HG03159 (cell line): ENCODE data around the gene DISP2.

Source experiments
- ATAC-seq: cut with Tn5 transposase; IDR thresholded peaks from one replicate; pipeline ENCODE4 v1.9.1; 2021; ENCODE audit warnings: mild to moderate bottlenecking, moderate library complexity; ENCODE audit not compliant: unreplicated experiment

DISP2 gene

DNA sequence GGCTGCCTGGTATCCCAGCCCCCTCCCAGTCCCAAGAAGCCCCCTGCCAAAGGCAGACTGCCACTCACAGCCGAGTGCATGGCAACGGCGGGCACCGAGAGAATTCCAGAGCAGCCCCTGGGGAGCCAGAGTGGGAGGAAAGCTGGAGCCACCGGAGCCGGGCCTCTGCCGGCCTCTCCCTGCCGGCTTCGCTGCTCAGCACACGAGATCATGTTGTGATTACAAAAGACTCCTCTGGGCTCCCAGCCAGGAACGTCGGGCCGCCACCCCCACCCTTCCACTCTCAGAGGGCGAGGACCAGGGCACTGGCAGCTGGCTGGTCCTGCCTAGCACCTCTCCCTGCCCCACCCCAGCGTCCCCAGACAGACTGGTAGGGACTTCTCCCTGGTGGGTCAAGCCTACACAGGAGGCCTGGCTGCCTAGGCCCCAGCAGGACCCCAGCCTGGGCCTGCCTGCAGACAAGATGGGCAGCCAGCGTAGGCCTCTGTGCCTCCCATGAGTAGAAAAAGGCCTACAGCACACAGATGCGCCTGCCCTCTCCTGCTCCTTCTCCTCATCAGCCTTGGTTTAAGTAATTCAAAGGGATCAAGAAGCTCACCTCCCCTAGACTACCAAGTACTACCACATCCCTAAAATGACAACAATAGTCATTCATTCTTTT lies 17.1 kb upstream of the DISP2 start, which contains the start of gene CCDC9B:
TSS of gene CCDC9B (minus strand) at position 200 of the 661 bp plus-strand sequence. CDS start at position 80, 120 bp downstream.
- ATAC-seq = no peak

DNA sequence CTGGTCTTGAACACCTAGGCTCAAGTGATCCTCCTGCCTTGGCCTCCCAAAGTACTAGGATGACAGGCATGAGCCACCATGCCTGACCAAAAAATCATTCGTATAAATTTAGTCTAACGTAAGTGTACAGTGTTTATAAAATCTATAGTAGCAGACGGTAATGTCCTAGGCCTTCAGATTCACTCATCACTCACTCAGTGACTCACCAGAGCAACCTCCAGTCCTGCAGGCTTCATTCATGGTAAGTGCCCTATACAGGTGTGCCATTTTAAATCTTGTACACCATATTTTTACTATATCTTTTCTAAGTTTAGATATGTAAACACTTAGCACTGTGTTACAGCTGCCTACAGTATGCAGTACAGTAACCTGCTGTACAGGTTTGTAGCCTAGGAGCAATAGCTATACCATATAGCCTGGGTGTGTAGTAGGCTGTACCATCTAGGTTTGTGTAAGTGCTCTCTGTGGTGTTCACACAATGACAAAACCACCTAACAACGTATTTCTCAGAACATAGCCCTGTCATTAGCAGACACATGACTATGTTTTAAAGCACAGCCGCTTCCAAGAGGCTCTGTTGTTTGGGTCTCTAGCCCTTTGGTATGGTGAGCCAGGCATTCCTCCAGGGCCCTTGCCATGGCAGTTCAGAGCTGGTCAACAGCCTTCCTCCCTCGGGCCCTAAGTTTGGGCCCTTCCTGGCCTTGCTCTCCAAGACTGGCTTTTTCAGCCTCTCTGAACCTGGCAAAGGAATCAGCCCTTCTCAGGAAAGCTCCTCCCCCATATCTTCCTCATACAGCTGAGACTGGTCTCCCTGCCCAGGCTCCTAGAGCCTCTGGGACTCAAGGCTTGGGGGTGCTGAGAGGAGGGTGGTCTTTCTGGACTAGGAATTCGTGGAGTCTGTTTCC lies 15.4 kb upstream of the DISP2 start:
- ATAC-seq = no peak

DNA sequence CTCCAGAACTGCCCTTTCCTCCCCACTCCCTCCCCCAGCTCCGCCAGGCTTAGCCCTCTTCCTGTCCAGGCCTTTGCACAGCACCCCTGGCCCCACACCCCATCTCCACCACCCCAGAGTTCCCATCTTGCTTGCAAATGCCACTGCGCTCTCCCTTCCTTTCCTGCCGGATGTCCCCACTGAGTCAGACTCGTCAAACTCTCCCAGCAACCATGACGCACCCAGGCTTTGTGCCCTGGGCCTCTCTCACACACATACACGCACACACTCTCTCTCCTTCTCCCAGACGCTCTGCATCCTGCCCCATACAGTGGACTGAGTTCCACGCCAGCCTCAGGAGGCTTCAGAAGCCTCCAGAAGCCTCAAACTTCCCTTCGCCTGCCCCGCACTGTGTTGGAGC lies 14.5 kb upstream of the DISP2 start:
- no peak for ATAC-seq

DNA sequence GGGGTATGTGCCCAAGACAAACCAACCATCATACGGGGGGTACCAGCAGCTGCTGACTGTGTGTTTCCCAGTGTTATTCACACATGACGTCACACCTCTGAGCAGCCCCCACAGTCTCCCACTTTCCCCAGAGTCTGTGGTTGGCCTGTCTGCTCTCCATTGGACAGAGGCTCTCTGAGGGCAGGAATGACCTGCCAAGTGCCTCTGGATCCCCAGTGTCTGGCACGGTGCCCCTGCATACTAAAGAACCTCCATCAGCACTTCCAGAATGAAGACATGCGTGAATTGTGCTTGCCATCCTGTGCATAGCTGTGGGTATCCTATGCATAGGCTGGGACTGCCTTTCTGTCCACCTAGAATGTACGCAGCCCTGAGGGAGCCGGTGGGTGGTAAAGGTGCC lies 13.8 kb upstream of the DISP2 start:
- ATAC-seq = no peak

DNA sequence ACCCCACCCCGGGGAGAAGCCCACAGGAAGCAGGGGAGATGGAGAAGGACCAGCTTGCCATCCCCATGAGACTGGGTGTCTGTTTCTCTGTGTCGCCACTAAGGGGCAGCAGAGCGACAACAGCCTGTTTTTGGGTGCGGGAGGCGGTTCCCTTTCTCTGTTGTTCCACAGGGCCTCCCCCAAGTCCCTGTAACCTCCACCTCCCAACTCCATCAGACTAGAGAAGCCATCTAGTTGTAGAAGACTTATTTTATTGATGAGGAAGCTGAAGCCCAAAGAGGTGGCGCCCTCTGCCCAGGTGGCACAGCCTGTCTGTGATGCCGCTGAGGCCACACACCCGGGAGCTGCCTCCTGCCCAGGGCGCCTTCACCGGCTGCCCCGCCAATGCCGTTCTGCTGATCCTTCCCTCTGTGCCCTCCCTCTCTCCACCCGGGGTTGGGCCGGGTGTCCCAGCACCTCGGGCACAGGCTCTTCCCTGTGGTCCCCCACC lies 13.3 kb upstream of the DISP2 start:
- no peak for ATAC-seq

DNA sequence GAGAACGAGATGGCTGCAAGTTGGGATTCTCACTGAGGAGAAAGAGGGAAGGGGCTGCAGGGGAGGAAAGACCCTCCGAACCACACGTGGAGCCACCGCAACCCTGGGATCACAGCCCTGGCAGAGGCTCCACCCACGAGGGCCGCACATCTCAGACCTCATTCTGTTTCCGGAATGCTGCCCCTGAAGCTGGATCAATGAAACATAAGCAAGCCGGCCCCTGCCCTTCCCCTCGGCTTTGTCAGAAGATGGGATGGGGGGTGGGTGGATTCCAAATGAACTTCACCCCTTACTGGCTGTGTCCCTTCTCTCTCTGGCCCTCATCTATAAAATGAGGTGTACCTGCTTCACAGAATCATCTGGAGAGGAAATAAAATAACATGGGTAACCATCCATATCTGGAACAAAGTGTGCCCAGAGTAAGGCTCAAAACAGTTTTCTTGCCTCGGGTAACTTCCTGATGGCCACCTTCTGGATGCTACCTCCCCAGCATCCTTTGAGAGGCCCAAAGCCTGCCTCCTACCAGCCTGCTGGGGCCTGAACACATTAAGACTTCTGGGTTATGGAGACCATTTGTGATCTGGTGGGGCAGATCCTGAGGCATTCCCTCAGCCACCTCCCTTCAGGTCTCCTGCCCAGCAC lies 12.7 kb upstream of the DISP2 start:
- no peak for ATAC-seq

DNA sequence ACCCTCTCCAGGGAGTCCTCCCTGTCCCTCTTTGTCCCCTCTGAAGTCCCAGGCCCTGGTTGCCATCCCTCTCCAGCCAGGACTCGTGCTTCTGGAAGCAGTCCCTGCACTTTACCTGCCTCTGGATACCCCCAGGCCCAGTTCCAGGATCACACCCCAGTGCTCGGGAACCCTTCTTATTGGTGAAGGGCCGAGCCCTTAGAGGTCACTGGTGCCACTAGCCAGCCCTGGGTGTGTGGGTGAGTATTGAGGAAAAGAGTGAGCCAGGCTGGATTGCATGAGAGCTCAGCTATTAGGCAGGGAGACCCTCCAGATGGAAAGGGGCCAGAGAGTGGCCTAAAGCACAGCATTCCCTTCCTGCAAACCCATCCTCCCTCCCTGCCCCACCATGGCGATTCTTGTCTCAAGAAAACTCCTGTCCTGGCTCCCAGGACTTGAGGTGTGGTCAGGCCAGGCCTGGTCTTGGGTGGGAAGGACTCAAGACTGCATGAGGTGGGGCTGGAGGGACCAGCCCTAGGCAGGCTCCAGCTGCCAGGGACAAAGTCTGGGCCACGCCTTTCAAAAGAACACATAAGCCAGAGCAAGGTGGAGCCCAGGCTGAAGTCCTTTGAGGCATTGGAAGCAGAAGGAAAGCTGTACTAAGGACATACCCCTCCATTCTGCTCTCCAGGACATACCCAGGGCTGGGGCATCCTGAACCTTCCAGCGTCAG lies 12.0 kb upstream of the DISP2 start:
- no peak for ATAC-seq

DNA sequence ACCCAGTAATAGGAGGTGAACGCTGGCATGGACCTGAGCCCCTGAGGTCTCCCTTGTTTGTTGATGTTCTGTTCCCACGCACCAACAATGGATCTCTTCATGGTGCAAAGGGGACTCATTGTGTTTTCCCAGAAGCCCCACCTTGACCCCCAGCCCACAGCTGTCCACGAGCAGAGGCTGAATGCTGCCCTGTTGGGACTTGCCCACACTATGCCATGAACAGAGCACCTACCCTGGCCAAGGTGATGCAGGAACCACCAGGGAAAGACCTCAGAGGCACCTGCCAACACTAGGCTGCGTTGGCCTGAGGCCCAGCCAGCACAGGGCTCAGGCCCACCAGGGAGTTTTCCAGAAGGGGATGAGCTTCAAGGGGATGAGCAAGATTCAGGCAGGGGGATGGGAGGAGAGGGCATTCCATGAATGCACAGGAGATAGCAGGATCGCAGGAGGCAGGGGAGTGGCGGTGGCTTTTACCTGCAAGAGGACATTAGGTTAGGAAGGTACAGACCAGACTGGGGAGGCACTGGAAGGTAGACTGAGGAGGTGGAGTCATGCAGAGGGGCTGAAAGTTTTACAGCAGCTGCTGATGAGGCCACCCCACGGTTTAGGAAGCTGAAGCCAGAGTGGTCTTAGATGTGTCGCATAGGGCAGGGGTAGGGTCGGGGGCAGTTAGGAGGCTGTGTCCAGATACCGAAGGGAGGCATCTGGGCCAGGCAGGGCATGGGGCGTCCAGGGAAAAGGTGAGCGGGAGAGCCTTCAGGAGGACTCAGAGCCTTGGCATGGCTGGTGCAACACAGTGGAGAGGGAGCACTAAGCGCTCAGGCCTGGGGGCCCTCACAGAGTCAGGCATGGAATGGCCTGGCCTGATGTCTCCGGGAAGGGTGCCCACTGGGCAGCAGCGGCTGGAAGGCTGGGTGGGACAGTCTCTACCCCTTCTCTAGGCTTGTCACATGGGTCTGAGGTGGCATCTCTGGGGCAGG lies 11.2 kb upstream of the DISP2 start:
- ATAC-seq = no peak

DNA sequence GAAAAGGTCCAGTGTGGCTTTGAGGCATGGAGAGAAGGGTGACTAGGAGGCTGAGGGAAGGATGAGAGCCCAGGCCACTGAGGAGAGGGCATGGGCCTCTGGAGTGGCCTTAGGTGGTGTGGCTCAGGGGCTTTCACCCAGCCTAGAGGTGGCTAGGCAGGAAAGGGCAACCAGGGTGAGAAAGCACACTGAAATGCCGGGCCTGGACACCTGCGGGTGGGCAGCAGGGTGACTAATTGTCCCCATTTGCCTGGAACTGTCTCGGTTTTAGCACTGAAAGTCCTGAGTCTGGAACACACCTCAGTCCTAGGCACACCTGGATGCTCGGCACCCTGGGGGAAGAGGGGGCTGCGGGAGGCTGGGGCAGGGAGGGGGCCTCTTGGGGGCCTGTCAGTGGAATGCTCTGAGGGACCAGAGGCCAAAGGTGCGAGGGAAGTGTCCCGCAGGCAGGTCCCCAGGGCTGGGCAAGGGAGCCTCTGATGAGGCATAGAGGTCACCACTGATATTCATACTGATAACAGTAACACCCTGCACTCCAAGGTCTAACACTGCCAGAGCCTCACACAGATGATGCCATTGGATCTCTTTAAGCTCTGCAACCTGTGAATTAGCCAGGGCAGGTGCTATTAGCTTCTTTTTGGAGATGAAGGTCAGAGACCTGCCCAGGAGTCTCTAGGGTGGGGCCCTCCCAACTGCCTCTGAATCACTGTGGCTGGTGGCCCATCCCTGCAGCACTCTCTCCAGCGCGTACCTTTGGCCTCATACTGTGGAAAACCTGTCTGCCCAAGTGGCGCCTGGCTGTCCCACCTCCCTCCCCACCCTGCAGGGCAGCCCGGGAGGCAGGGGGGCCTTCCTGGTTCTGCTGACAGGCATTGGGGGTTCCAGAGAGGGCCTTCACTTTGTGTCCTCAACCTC lies 10.2 kb upstream of the DISP2 start:
- no peak for ATAC-seq

DNA sequence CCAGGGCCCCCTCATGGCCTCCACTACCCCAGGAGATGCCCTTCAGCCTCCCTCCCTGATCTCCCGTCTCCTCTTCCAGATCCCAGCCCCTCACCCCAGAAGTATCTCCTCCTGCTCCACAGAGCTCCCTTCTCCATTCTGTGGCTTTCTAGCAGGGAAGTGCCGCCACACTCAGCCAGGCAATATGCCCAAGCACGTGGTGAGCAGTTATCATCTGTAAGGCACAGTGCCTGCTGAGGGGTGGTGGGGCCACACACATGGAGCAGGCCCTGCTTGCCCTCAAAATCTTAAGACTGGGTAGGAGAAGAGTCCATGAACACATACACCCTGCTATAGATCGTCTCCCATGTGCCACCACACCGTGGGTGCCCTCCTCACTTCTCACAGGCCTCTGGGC lies 9.5 kb upstream of the DISP2 start:
- ATAC-seq = no peak

DNA sequence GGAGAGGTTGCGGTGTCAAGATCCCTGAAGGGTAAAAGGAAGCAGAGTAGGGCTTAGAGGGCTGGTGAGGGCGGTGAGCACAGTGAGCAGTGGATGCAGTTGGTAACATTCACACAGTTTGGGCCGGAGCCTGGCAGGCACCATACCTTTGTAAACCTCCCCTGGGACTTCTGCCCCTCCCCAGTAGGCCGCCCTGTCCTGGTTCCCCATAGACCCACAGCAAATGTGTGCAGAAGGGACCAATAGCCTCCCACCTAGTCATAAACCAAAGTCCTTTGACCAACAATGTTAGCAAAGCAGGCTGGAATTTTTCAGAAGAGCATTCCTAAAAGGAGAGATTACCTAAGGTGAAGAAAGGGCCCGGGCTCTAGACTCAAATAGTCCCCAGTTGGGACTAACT lies 8.9 kb upstream of the DISP2 start:
- ATAC-seq = no peak

DNA sequence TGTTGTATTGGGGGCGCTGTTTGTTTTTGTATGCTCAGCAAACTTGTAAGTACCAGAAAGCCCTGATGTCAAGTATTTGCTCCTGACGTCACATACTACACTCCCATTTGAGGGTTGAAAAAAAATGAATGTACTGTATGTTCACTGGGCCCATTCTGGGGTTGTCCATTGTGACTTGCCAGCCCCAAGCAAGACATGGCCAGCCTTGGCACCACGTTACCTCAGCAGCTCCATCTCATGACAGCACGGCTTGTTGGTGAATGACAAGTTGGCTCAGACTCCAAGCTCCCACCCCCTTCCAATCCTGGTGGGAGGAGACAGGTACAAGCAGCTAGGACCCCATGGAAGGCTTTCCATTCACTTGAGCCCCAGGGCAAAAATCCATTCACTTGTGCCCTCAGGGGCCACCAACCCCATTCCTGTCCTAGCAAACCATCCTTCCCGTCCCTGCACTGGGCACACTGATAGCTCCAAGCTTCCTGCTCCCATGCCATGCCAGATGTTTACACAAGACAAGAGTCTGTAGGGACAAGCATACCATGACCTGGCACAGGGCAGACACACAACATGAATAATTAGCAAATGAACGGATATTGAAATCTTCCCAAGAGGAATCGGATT lies 5.6 kb upstream of the DISP2 start:
- no peak for ATAC-seq

DNA sequence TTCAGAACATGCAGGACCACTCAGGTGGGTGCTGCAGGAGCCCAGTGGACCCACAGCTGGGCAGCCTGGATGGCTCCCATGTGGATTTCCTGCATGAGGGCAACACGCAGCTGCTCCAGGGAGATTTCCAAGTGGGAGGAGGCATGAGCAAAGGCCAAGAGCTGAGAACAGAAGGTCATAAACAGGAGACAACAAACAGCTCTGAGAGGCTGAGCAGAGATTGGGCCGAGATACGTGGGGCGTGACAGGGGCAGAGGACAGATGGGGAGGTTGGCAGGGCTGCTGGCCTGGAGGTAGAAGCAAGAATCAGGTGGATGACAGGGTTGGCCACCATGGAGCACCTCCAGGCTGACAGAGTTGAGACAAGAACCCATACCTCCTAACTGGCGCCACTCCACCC lies 4.3 kb upstream of the DISP2 start:
- no peak for ATAC-seq

DNA sequence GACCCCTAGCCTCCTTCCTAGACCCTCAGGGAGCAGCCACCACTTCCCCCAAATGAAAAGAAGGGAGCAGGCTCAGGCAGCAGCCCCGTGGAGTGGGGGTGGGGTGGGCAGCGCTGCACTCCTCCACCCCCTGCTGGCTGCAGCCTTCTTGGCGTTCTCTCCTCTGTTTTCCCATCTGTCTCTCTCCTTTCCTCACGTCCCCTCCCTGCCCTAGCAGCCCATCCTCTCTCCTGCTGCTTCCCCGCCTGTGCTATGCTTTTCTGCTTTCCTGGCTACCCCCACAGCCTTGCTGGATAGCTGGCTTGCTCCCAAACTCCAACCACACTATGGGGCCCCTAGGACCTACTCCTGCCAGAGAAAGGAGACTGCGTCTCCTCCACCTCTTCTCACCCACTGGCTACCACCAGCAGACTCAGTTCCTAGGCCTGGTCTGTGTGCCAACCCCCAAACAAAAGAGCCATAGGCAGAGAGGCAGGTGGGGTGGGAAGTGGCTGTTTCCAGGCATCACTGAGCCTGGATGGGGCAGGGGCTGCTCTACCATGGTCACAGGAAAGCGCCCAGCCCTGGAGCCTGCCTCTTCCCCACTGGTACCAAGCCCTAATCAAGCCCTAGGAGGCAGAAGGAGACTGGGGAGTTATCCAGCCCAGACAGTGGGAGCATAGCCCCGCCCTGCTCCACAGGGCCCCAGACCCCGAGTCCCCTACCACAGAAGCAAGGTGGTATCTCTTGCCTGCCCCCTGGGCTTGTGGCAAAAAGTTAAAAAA lies 3.4 kb upstream of the DISP2 start:
- ATAC-seq = no peak

DNA sequence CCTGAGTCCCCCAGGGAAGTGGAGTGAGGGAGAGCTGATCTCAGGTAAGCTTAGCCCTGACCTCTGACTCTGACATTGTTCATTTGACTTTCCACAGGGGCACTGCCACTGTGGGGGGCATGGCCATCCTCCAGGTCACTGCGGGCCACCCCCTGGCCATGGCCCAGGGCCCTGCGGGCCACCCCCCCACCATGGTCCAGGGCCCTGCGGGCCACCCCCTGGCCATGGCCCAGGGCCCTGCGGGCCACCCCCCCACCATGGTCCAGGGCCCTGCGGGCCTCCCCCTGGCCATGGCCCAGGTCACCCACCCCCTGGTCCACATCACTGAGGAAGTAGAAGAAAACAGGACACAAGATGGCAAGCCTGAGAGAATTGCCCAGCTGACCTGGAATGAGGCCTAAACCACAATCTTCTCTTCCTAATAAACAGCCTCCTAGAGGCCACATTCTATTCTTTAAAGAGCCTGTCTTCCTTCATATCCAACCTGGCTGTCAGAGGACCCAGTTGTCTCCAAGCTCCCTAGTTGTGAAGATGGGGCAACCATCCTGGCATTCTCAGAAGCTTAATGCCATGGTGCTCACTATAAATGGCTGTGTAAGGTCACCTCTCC lies 1.9 kb upstream of the DISP2 start:
- no peak for ATAC-seq

DNA sequence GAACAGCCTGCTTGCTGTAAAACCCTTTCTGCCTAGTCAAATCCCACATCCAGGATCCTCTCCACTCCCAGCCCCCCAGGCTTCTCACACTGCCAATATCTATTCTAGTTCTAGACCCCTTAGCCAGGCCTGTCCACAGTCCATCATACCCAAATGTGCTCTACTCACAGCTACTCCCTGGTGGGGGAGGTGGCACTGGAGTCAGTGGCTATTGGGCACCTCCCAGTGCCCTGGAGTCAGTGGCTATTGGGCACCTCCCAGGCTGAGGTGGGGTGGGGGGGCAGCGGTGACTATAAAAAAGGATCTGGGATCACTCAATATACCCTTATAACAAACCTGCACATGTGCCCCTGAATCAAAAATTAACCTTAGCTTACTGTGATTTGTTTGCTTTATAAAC lies 773 bp upstream of the DISP2 start:
- no peak for ATAC-seq
